ENCODE measurements around the gene SNX8.
"Not testable (repeated sequence)": the region's sequence is repeated elsewhere in the genome, so short reads cannot be mapped to it uniquely, and the experiment has no call there.

Gene SNX8

DNA sequence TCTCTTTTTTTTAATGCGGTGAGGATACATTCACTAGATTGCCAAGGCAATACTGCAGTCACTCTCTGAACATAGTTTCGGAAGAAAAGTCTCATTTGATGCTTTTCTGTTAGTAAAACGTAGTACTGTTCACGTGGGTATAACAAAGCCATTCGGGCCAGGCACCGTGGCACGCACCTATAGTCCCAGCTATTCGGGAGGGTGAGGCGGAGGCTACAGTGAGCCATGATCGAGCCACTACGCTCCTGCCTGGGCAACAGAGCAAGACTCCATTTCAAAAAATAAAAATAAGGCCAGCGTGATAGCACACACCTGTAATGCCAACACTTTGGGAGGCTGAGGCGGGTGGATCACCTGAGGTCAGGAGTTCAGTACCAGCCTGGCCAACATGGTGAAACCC, 24.6 kb downstream of the SNX8 start:
- no peak for ATAC-seq

DNA sequence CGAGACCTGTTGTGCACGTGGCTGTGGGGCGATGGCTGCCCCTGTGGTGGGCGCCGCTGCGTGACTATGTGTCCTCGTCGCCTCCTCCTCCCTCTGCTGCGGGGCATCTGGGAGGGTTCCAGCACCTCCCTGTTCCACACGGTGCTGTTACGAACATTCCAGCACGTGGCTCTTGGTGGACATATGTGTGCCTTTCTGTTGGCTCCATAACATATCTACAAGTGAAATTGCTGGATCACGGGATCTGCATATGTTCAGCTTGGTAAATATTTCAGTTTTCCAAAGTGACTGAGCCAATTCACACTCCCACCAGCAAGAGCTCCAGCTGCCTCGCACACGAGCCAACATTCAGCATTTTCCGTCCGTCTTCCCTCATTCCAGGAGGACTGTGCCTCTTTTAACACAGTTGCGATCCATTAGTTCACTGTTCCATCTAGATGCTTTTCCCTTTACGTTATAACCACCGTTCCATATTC, 25.1 kb downstream of the SNX8 start:
- no peak for ATAC-seq

DNA sequence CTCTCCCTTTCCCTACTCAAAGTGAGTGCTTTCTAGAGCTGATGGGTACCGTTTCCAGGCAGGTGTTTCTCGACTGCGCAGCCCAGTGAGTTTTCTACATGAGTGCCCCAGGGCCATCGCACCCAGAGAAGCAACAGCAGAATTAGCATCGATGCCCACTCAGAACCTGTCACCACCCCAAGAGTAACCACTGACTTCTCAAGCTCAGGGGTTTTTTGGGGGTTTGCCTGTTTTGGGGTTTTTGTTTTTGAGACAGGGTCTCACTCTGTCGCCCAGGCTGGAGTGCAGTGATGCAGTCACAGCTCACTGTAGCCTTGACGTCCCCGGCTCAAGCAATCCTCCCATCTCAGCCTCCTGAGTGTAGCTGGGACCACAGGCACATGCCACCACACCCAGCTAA, 25.7 kb downstream of the SNX8 start:
- peak; percentile 20 to 32 for ATAC-seq

DNA sequence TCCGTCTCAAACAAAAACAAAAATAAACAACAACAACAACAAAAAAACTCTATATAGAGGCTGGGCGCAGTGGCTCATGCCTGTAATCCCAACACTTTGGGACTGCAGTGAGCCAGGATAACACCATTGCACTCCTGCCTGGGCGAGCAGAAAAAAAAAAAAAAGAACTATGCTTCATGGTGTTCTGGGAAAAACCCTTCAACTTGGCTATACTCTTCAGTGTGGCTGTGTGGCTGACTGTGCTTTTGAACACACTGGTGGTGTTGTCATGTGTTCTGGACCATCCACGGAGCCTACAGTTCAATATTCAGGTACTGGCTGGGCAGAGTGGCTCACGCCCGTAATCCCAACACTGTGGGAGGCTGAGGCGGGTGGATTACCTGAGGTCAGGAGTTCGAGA, 26.5 kb downstream of the SNX8 start:
- ATAC-seq: no peak

- ATAC-seq: no peak
These were observed 31.2 kb downstream of the SNX8 start for GRCh38 chr7:2283074-2283473.

DNA sequence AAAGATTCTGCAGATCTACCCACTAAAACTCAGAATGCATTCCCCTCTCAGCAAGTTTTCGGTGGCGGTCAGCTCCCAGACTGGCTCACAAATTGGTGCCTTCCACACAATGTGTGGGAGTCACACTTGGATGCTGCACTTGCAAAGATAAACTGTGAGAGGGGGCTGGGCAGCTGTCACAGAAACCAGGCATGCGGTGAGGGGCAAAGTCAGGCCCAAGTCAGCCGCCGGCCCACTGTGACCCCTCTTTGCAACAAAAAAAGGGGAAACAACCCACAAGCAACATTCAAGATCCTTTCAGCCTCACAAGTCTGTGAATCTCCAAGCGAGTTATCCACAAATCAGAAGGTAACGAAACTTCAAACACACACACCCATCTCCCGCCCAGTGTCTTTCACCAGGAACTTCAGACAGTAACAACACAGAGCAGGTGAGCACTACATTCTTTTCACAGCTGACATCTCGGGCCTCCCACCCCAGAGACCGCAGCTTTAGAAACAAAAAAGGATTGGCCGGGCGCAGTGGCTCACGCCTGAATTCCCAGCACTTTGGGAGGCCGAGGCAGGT, 32.0 kb downstream of the SNX8 start:
- ATAC-seq: no peak

GRCh38 chr7:2281541-2281940, 32.7 kb downstream of the SNX8 start:
- no peak for ATAC-seq

GRCh38 chr7:2280424-2280823, 33.8 kb downstream of the SNX8 start:
- ATAC-seq: no peak

- no peak for ATAC-seq
These were observed 34.3 kb downstream of the SNX8 start for GRCh38 chr7:2279896-2280295.

GRCh38 chr7:2278026-2278425, 36.2 kb downstream of the SNX8 start:
- ATAC-seq: no peak

DNA sequence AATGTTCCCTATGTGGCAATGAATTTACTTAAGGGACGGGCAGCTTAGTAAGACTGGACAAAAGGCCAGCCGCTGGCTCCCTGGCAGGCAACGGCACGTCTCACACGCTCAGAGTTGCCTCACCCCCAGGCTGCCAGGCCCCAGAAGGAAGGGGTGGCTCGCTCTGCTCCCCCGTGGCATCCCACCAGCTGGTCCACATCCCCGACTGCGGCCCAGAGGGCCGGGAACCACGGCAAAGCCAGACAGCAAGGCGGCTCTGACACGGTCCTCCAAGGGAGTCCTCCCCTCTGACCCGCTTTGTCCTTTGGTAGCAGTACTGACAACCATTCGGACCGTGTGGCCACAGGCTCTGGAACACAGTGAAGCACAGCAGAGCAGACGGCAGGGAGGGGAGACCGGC, 38.1 kb downstream of the SNX8 start:
- ATAC-seq: no peak

DNA sequence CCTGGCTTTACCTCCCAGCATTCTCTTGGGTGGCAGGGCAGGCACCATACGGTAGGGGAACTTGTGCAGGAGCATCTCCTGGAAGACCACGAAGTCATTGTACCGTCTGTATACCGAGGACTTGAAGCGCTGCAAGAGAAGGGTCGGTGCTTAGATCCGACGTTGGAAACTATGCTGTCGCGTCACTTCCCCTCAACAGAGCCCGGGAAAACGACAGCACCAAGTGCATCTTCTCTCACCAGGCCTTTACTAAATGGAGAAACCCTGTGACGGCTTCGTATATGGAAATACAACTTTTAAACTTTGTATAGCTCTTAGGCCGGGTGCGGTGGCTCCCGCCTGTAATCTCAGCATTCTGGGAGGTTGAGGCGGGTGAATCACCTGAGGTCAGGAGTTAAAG, 39.1 kb downstream of the SNX8 start:
- no peak for ATAC-seq

DNA sequence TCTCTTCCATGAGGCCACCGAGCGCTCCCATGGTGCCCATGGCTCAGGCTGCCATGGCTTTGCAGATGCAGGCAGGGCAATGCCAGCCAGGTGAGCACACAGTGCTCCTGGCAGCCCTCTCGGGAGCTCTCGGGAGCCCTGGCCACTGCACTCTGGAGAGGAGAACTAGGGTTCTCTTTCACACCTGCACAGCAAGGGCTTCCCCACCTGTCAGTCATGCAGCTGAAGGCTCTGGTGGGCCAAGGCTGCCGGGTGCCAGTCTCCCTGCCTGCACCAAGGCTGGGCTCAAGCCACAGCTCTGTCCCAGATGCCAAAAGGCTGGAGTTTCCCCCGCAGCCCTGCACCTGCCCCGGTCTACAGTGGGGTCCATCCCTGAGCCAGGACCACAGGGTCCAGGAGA, 39.6 kb downstream of the SNX8 start:
- no peak for ATAC-seq

DNA sequence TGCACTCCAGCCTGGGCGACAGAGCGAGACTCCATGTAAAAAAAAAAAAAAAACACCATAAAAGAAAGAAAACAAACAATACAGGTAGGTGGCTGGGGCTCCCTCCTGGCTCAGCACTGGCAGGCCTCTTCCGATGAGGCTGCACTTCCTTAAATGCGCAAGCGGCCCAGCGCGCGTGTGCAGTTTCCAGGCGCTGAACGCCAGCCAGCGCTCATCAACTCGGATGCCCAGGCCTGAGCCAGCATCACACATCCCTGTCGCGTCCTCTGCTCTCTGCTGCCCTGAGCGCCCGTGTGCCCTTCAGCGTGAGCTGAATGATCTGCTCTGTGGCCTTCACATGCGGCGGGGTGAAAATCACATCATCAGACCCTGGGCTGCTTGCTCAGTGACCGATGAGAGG, 40.4 kb downstream of the SNX8 start:
- ATAC-seq: no peak

DNA sequence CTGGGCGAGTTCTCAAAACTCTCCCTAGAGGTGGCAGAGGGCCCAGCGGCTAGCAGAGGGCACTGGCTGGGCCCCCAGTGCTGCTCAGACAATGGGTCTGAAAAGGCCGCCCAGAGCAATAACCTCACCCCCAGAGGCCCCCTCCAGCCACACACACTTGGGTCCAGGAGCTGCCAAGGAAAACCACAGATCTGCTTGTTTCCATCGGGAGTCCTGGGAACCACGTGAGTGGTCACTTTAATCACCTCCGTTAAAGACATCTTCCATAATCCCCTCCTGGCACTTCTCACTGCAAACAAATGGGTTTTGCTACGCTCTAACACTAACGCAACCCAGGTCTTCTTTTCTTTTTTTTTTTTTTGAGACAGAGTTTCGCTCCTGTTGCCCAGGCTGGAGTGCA, 42.2 kb downstream of the SNX8 start:
- no peak for ATAC-seq

DNA sequence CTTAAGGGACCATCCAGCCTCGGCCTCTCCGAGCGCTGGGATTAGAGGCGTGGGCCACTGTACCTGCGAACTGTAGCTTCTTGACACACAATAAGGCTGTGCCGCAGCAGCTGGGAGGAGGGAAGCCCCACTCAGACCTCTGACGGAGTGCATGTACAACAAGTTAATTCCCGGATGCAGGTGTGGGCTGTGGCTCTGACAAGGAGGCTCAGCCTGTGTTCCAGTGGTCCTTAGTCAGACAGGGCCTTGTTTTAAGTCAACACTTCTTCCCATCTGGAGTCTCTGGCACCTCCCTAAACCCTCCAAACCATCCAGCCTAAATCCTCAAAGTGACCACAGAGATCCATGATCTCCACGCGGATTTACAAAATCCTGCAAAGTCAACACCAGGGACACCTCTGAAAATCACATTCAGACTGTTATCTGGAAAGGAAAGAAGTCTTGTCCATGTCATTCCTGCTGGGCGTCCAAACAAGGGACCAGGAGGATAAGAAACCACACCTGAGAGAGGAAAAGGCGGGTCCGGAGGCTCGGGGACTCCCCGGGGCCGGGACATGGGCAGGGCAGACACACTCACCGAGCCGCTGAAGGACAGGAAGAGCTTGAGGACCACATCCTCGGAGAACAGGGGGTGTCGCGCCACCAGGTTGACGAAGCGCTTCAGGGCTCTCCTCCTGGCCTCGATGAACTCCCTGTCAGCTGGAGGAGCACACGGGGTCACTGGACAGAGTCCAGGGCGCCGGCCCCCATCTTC, 42.8 kb downstream of the SNX8 start:
- ATAC-seq: no peak

DNA sequence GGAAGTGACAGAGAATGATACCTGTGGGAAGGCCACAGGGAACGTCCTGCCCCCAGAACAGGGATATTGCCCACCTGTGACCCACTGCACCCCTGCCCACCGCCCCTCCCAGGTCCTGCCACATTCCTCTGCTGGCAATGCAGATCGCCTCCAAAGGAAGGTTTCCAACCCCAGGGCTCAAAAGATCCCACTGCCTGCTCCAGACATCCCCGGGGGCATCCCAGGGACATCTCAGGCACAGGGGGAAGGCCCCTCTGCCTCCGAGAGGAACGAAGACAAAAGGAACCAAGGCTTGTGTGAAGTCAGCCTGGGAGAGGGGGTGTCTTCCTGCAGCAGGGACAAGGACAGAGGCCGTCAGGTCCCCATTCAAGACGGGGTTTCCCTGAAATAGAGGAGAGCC, 43.7 kb downstream of the SNX8 start:
- no peak for ATAC-seq

- no peak for ATAC-seq
These were observed 44.2 kb downstream of the SNX8 start for GRCh38 chr7:2269991-2270460.

DNA sequence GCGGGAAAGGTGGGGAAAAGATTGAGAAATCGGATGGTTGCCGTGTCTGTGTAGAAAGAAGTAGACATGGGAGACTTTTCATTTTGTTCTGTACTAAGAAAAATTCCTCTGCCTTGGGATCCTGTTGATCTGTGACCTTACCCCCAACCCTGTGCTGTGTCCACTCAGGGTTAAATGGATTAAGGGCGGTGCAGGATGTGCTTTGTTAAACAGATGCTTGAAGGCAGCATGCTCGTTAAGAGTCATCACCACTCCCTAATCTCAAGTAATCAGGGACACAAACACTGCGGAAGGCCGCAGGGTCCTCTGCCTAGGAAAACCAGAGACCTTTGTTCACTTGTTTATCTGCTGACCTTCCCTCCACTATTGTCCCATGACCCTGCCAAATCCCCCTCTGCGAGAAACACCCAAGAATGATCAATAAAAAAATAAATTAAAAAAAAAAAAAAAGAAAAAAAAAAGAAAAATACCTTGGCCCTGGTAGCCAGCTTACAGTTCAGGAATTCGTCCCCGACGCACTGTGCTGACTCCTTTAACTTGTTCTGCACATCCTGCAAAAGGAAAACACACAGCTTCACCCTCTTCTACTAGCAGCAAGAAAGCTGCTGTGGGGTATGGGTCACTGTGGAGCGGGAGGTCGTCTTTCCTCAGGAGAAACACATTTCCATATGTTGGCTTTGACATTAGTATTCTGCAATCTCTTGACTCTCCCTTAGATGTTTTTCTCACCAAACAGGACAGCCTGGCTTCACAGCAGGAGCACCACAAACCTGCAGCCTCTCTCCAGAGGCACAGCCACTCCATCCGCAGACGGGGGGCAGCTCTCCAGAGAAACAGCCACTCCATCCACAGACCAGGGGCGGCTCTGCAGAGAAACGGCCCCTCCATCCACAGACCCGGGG, 44.9 kb downstream of the SNX8 start:
- not testable (repeated sequence) for ATAC-seq

DNA sequence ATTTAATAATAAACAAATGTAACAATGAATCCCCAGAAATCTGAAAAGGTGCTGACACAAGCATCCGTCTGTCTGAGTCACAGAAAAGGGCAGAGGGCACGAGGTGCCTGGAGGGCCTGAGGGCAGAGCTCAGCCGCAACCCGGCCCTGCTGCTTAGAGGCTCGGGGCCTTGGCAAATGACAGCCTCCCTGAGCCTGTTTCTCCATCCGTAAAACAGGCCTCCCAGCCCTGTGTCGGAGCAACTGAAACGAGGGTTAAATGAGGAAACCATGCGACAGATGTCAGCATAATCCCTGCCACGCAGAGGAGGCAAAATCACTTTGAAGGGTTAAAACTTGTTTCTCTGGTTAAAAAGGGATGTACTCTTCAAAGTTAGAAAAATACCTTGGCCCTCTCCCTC, 47.3 kb downstream of the SNX8 start:
- ATAC-seq: no peak

DNA sequence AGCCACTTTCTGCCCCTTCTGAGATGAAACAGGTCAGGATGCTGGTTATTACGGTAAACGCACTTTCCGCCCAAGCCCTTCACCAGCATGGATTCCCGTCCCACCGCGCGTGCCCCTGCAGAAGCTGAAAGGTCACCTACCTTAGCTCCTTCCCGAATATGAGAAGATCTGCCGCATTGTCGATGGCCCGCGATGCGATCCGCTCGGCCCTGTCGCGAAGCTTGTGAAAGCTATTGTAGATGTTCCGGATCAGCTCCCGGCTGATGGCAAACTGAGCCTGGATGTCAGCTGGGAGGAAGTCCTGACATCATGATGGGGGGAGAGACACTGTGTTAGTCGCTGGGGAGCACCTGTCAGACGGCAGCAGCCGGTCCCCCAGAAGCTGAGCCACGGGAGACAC, 50.1 kb downstream of the SNX8 start:
- ATAC-seq: no peak

GRCh38 chr7:2263176-2263575, 51.1 kb downstream of the SNX8 start:
- no peak for ATAC-seq

DNA sequence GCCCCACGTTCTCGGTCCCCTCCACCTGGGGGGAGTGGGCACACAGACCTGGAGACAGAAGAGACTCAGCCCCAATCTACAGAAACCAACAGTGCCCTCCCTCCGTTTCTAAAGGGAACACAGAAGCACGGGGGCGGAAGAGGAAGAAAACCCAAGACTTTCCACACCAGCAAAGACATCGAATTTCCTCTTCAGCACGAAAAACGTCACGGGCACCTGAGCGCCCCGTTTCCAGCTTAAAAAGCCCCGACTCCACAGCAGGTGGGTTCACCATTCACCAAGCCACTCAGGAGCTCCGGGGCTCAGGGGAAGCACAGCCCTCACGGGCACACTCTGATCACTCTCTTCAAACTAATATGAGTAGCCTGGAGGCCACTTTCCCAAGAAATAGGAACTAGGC, 52.6 kb downstream of the SNX8 start:
- ATAC-seq: no peak

DNA sequence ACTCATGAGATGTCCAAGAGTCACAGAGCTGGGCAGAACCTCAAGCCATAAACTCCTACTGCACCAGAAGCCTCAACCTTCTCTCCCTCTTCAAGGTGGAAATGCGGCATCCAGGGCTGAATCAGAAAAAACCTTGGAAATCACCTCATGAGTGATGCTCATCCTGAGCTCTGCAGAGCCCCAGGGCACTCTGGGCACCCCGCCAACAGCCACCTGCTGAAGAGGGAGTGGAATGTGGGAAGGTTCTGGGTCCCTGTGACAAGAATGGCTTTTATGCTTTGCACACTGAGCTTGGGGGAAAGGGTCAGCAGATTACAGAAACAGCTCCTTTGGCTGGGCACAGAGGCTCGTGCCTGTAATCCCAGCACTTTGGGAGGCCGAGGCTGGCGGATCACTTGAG, 53.4 kb downstream of the SNX8 start:
- ATAC-seq: no peak

All from activated CD4-positive, CD25-positive, alpha-beta regulatory T cell treated with anti-CD3 and anti-CD28 coated beads, Interleukin-2, amount 50 U/mL, for 24 hours (primary cell).